GM23338 (cell line): Measurements from ENCODE around the gene SEL1L2.

Experiments used
- EZH2phosphoT487 ChIP-seq: fragments of 200-600 bp; sonication (generic); IDR thresholded peaks from one replicate; pipeline ENCODE4 v1.8.1; 2018; ENCODE audit warnings: antibody characterized with exemption; ENCODE audit not compliant: unreplicated experiment
- TF ChIP-seq, protein P1 (sequence below): IDR thresholded peaks from one replicate; pipeline ENCODE4 v1.6.1; 2018; ENCODE audit warnings: antibody characterized with exemption; ENCODE audit not compliant: unreplicated experiment

- TF ChIP-seq EZH2phosphoT487 = no peak
- TF ChIP-seq, protein P1, sequence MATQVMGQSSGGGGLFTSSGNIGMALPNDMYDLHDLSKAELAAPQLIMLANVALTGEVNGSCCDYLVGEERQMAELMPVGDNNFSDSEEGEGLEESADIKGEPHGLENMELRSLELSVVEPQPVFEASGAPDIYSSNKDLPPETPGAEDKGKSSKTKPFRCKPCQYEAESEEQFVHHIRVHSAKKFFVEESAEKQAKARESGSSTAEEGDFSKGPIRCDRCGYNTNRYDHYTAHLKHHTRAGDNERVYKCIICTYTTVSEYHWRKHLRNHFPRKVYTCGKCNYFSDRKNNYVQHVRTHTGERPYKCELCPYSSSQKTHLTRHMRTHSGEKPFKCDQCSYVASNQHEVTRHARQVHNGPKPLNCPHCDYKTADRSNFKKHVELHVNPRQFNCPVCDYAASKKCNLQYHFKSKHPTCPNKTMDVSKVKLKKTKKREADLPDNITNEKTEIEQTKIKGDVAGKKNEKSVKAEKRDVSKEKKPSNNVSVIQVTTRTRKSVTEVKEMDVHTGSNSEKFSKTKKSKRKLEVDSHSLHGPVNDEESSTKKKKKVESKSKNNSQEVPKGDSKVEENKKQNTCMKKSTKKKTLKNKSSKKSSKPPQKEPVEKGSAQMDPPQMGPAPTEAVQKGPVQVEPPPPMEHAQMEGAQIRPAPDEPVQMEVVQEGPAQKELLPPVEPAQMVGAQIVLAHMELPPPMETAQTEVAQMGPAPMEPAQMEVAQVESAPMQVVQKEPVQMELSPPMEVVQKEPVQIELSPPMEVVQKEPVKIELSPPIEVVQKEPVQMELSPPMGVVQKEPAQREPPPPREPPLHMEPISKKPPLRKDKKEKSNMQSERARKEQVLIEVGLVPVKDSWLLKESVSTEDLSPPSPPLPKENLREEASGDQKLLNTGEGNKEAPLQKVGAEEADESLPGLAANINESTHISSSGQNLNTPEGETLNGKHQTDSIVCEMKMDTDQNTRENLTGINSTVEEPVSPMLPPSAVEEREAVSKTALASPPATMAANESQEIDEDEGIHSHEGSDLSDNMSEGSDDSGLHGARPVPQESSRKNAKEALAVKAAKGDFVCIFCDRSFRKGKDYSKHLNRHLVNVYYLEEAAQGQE = no peak
Observed at GRCh38 chr20:13810446-13810845, 180.0 kb downstream of the SEL1L2 start.
